ENCODE results near the gene KLHL36. TPM values are rescaled to one million over a fixed set of nuclear protein-coding genes. Genes with fewer than 3 reads are reported as not detected.

The KLHL36 gene
- total RNA-seq, 1 experiment from 2014 or later = 22.0 TPM

- no peaks in the 10 kb centered on the region for H3K9me3 ChIP-seq (ENCODE audit: low read depth, low read length, poor library complexity, severe bottlenecking)
- no peaks in the 10 kb centered on the region for H3K27me3 ChIP-seq (replicated peaks; ENCODE audit: insufficient read depth, low read depth, low read length, poor library complexity)
- DNase-seq (ENCODE audit: low spot score) = no peak
- TF ChIP-seq EZH2 (IDR thresholded peaks at IDR 0.05; ENCODE audit: borderline replicate concordance, low read depth, low read length, poor library complexity, severe bottlenecking) (no peak), CTCF (conservative IDR thresholded peaks at IDR 0.05; ENCODE audit: low read depth, low read length) (no peak)
- H3K4me1 ChIP-seq (ENCODE audit: insufficient read depth, low read length, poor library complexity, severe bottlenecking) = no peaks in the 10 kb centered on the region
- no peaks in the 10 kb centered on the region for H3K36me3 ChIP-seq (ENCODE audit: insufficient read depth, low read length, poor library complexity, severe bottlenecking)
- intact Hi-C loops (cut with micrococcal nuclease; ENCODE audit: unreplicated experiment) = no loop called here
- H3K27ac ChIP-seq (ENCODE audit: low read depth, low read length, poor library complexity, severe bottlenecking) = no peak overlapping the region
- CTCF ChIA-PET = no interaction called here
- POLR2A ChIA-PET (ENCODE audit: low non-redundant PET) = no interaction called here
- H3K4me3 ChIP-seq (ENCODE audit: low read depth, low read length, poor library complexity, severe bottlenecking) = no peak overlapping the region
- no TSS peak for BruUV-seq (replicated peaks)
These were observed 22.8 kb upstream of the KLHL36 start for GRCh38 chr16:84625556-84625955.

GRCh38 chr16:84628226-84628731 lies 20.0 kb upstream of the KLHL36 start:
- no peak overlapping the region for H3K27ac ChIP-seq (ENCODE audit: low read depth, low read length, poor library complexity, severe bottlenecking)
- ChIA-PET POLR2A (ENCODE audit: low non-redundant PET) (no interaction called here), CTCF (interaction anchor here (0.9 kb wide), 1 partner anchor 127 kb away, joined by 3 read pairs; no protein-coding TSS in a partner anchor)
- no peak for DNase-seq (ENCODE audit: low spot score)
- intact Hi-C loops (cut with micrococcal nuclease; ENCODE audit: unreplicated experiment) = no loop called here
- no peaks in the 10 kb centered on the region for H3K27me3 ChIP-seq (replicated peaks; ENCODE audit: insufficient read depth, low read depth, low read length, poor library complexity)
- no peaks in the 10 kb centered on the region for H3K4me1 ChIP-seq (ENCODE audit: insufficient read depth, low read length, poor library complexity, severe bottlenecking)
- H3K4me3 ChIP-seq (ENCODE audit: low read depth, low read length, poor library complexity, severe bottlenecking) = no peak overlapping the region
- no peaks in the 10 kb centered on the region for H3K36me3 ChIP-seq (ENCODE audit: insufficient read depth, low read length, poor library complexity, severe bottlenecking)
- no peaks in the 10 kb centered on the region for H3K9me3 ChIP-seq (ENCODE audit: low read depth, low read length, poor library complexity, severe bottlenecking)
- no peak for TF ChIP-seq EZH2 (IDR thresholded peaks at IDR 0.05; ENCODE audit: borderline replicate concordance, low read depth, low read length, poor library complexity, severe bottlenecking)
- TF ChIP-seq CTCF (conservative IDR thresholded peaks at IDR 0.05; ENCODE audit: low read depth, low read length) = no peak
- no TSS peak for BruUV-seq (replicated peaks)

GRCh38 chr16:84629580-84629979 lies 18.7 kb upstream of the KLHL36 start:
- no peaks in the 10 kb centered on the region for H3K27me3 ChIP-seq (replicated peaks; ENCODE audit: insufficient read depth, low read depth, low read length, poor library complexity)
- intact Hi-C loops (cut with micrococcal nuclease; ENCODE audit: unreplicated experiment) = no loop called here
- POLR2A ChIA-PET (ENCODE audit: low non-redundant PET) = no interaction called here
- no peak for TF ChIP-seq EZH2 (IDR thresholded peaks at IDR 0.05; ENCODE audit: borderline replicate concordance, low read depth, low read length, poor library complexity, severe bottlenecking)
- TF ChIP-seq CTCF (conservative IDR thresholded peaks at IDR 0.05; ENCODE audit: low read depth, low read length) = no peak
- BruUV-seq (replicated peaks) = no TSS peak
- no peaks in the 10 kb centered on the region for H3K36me3 ChIP-seq (ENCODE audit: insufficient read depth, low read length, poor library complexity, severe bottlenecking)
- no peak for DNase-seq (ENCODE audit: low spot score)
- H3K4me3 ChIP-seq (ENCODE audit: low read depth, low read length, poor library complexity, severe bottlenecking) = no peak overlapping the region
- H3K4me1 ChIP-seq (ENCODE audit: insufficient read depth, low read length, poor library complexity, severe bottlenecking) = no peaks in the 10 kb centered on the region
- no peak overlapping the region for H3K27ac ChIP-seq (ENCODE audit: low read depth, low read length, poor library complexity, severe bottlenecking)
- CTCF ChIA-PET = interaction anchor here (0.6 kb wide), 1 partner anchor 64 kb away, joined by 6 read pairs; no protein-coding TSS in a partner anchor
- H3K9me3 ChIP-seq (ENCODE audit: low read depth, low read length, poor library complexity, severe bottlenecking) = no peaks in the 10 kb centered on the region

Measured in A673 (cell line).